Measurements from ENCODE around the gene TBC1D4. TPM values are rescaled to one million over a fixed set of nuclear protein-coding genes. Genes with fewer than 3 reads are reported as not detected.

The TBC1D4 gene
- total RNA-seq, 1 donor from 2014 or later = 47.1 TPM

GRCh38 chr13:75395066-75395465 lies 86.9 kb downstream of the TBC1D4 start:
- Mint-ChIP-seq H3K27ac (no peak overlapping the region), H3K4me1 (ENCODE audit: unreplicated experiment) (peaks cover 2% of the 10 kb centered on the region), H3K9me3 (peaks cover 16% of the 10 kb centered on the region), H3K27me3 (no peaks in the 10 kb centered on the region), H3K4me3 (no peak overlapping the region), H3K36me3 (peaks cover 8% of the 10 kb centered on the region)
- no peak for DNase-seq (ENCODE audit: extremely low spot score, unreplicated experiment)
- TF ChIP-seq CTCF (conservative IDR thresholded peaks at IDR 0.05) = no peak

- TF ChIP-seq CTCF (conservative IDR thresholded peaks at IDR 0.05) = no peak
- no peak overlapping the region for H3K4me3 Mint-ChIP-seq
Measured at GRCh38 chr13:75393839-75394520, 88.0 kb downstream of the TBC1D4 start.

GRCh38 chr13:75391432-75392100 lies 90.4 kb downstream of the TBC1D4 start:
- H3K9me3 Mint-ChIP-seq = no peaks in the 10 kb centered on the region
- H3K27me3 Mint-ChIP-seq = no peaks in the 10 kb centered on the region
- no peaks in the 10 kb centered on the region for H3K36me3 Mint-ChIP-seq
- no peak overlapping the region for H3K27ac Mint-ChIP-seq
- H3K4me3 Mint-ChIP-seq = no peak overlapping the region
- H3K4me1 Mint-ChIP-seq (ENCODE audit: unreplicated experiment) = no peaks in the 10 kb centered on the region
- DNase-seq (ENCODE audit: extremely low spot score, unreplicated experiment) = no peak
- no peak for TF ChIP-seq CTCF (conservative IDR thresholded peaks at IDR 0.05)

More at GRCh38 chr13:75393839-75394520, 88.0 kb downstream of the TBC1D4 start:
- no peak for DNase-seq (ENCODE audit: extremely low spot score, unreplicated experiment)
- H3K9me3 Mint-ChIP-seq = peaks cover 11% of the 10 kb centered on the region
- H3K4me1 Mint-ChIP-seq (ENCODE audit: unreplicated experiment) = no peaks in the 10 kb centered on the region
- H3K36me3 Mint-ChIP-seq = peaks cover 7% of the 10 kb centered on the region
- H3K27me3 Mint-ChIP-seq = no peaks in the 10 kb centered on the region
- no peak overlapping the region for H3K27ac Mint-ChIP-seq

- H3K9me3 Mint-ChIP-seq = no peaks in the 10 kb centered on the region
- DNase-seq (ENCODE audit: extremely low spot score, unreplicated experiment) = no peak
- H3K27ac Mint-ChIP-seq = no peak overlapping the region
- TF ChIP-seq CTCF (conservative IDR thresholded peaks at IDR 0.05) = no peak
- no peaks in the 10 kb centered on the region for H3K27me3 Mint-ChIP-seq
- no peaks in the 10 kb centered on the region for H3K36me3 Mint-ChIP-seq
- H3K4me1 Mint-ChIP-seq (ENCODE audit: unreplicated experiment) = peaks cover 1% of the 10 kb centered on the region
- H3K4me3 Mint-ChIP-seq = no peak overlapping the region
Measured at GRCh38 chr13:75390229-75390628, 91.7 kb downstream of the TBC1D4 start.

- peaks cover 5% of the 10 kb centered on the region for H3K4me1 Mint-ChIP-seq (ENCODE audit: unreplicated experiment)
- no peak overlapping the region for H3K4me3 Mint-ChIP-seq
- TF ChIP-seq CTCF (conservative IDR thresholded peaks at IDR 0.05) = no peak
- DNase-seq (ENCODE audit: extremely low spot score, unreplicated experiment) = no peak
- H3K9me3 Mint-ChIP-seq = no peaks in the 10 kb centered on the region
- no peak overlapping the region for H3K27ac Mint-ChIP-seq
- no peaks in the 10 kb centered on the region for H3K36me3 Mint-ChIP-seq
- H3K27me3 Mint-ChIP-seq = no peaks in the 10 kb centered on the region
Measured at GRCh38 chr13:75385708-75386083, 96.3 kb downstream of the TBC1D4 start.

Measured in type B pancreatic cell (in vitro differentiated cells).